GM23338 (cell line): Measurements from ENCODE around the gene TCP10L. TPM values are rescaled to one million over a fixed set of nuclear protein-coding genes. Genes with fewer than 3 reads are reported as not detected.

Experiments
- ATAC-seq: fragments of 200-7000 bp; cut with Tn5 transposase; 3 replicates; pipeline ENCODE4 v1.9.1; 2020
- DNase-seq: peaks from one replicate; pipeline ENCODE4 v3.0.0-alpha.2; 2015; ENCODE audit warnings: low spot score
- H2AFZ ChIP-seq: fragments of 200-600 bp; sonication (generic); 2 replicates; pipeline ENCODE4 v1.8.0; 2016; ENCODE audit warnings: antibody characterized with exemption, mild to moderate bottlenecking, moderate library complexity
- H3F3A ChIP-seq: fragments of 200-600 bp; sonication (generic); replicated peaks from 2 replicates; pipeline ENCODE4 v1.8.0; 2017; ENCODE audit warnings: antibody characterized with exemption, mixed run types, low read depth
- H3K27ac ChIP-seq: fragments of 200-600 bp; sonication (generic); 2 replicates; pipeline ENCODE4 v1.6.1; 2016; ENCODE audit warnings: low read depth
- H3K27me3 ChIP-seq: fragments of 200-600 bp; sonication (generic); 2 replicates; pipeline ENCODE4 v1.8.0; 2016; ENCODE audit warnings: mild to moderate bottlenecking, mixed run types, moderate library complexity; ENCODE audit not compliant: insufficient read depth
- H3K36me3 ChIP-seq: fragments of 200-600 bp; sonication (generic); 2 replicates; pipeline ENCODE4 v1.8.0; 2016; ENCODE audit warnings: mild to moderate bottlenecking; ENCODE audit not compliant: insufficient read depth
- H3K4me1 ChIP-seq: fragments of 200-600 bp; sonication (generic); 2 replicates; pipeline ENCODE4 v1.8.0; 2016; ENCODE audit warnings: mild to moderate bottlenecking, moderate library complexity; ENCODE audit not compliant: insufficient read depth
- H3K4me2 ChIP-seq: fragments of 200-600 bp; sonication (generic); 2 replicates; pipeline ENCODE4 v1.7.1; 2017; ENCODE audit warnings: mixed run types
- H3K4me3 ChIP-seq: fragments of 200-600 bp; sonication (generic); 2 replicates; pipeline ENCODE4 v1.6.1; 2016; ENCODE audit warnings: mixed run types
- H3K79me2 ChIP-seq: fragments of 200-600 bp; sonication (generic); replicated peaks from 2 replicates; pipeline ENCODE4 v1.8.0; 2017; ENCODE audit warnings: mild to moderate bottlenecking; ENCODE audit not compliant: insufficient read depth
- H3K9me2 ChIP-seq: fragments of 200-600 bp; sonication (generic); 2 replicates; pipeline ENCODE4 v1.8.0; 2017; ENCODE audit not compliant: insufficient read depth
- H4K20me1 ChIP-seq: fragments of 200-600 bp; sonication (generic); replicated peaks from 2 replicates; pipeline ENCODE4 v1.8.0; 2017; ENCODE audit warnings: mild to moderate bottlenecking; ENCODE audit not compliant: insufficient read depth
- H3K27ac Mint-ChIP-seq: 2 replicates; pipeline ENCODE4 v1.8.0; 2020; ENCODE audit warnings: inconsistent platforms, mild to moderate bottlenecking, moderate library complexity, mixed read lengths
- H3K27me3 Mint-ChIP-seq: 3 replicates; pipeline ENCODE4 v1.8.0; 2022; ENCODE audit warnings: low read depth, mild to moderate bottlenecking, moderate library complexity, mixed read lengths, inconsistent platforms; ENCODE audit not compliant: insufficient read depth, poor library complexity
- H3K36me3 Mint-ChIP-seq: 3 replicates; pipeline ENCODE4 v1.8.0; 2021; ENCODE audit warnings: low read depth, mild to moderate bottlenecking, inconsistent platforms, moderate library complexity, mixed read lengths
- H3K4me1 Mint-ChIP-seq: 3 replicates; pipeline ENCODE4 v1.8.0; 2020; ENCODE audit warnings: mild to moderate bottlenecking, inconsistent platforms, mixed read lengths
- H3K4me3 Mint-ChIP-seq: 3 replicates; pipeline ENCODE4 v1.8.0; 2021; ENCODE audit warnings: moderate library complexity, mild to moderate bottlenecking, inconsistent platforms, mixed read lengths
- H3K9me3 Mint-ChIP-seq: 3 replicates; pipeline ENCODE4 v1.8.0; 2020; ENCODE audit warnings: moderate library complexity, mild to moderate bottlenecking, inconsistent platforms, mixed read lengths
- CREB1 ChIP-seq: fragments of 250-450 bp; sonication (Bioruptor Pico); IDR thresholded peaks from 2 replicates; pipeline ENCODE4 v1.5.0; 2020; ENCODE audit warnings: low read depth, mild to moderate bottlenecking, moderate library complexity
- ETS1 ChIP-seq: IDR thresholded peaks from 2 replicates; pipeline ENCODE4 v1.6.1; 2016; ENCODE audit warnings: antibody characterized with exemption
- STAT1 ChIP-seq: IDR thresholded peaks from one replicate; pipeline ENCODE4 v1.6.1; 2016; ENCODE audit warnings: antibody characterized with exemption; ENCODE audit not compliant: unreplicated experiment
- polyA plus RNA-seq: library from polyadenylated mRNA; unstranded; fragments of >200 nt; fragmentation: Nextera tagmentation; extraction: Ambion mirVana; gene quantifications from 2 replicates; pipeline ENCODE4 v1.2.1, GENCODE V29; 2016
- total RNA-seq: library from RNA; depleted of rRNA; stranded (reverse); fragments of >200 nt; shearing (Covaris generic); gene quantifications from 2 replicates; pipeline ENCODE4 v1.2.3, GENCODE V29; 2014
- TF ChIP-seq, protein P1 (sequence below): fragments of 250-450 bp; sonication (Bioruptor Pico); IDR thresholded peaks from 2 replicates; pipeline ENCODE4 v1.5.0; 2020; ENCODE audit warnings: mild to moderate bottlenecking, moderate library complexity

The TCP10L gene
- total and polyA plus RNA-seq, 2 experiments from 2014 or later, result 0.10 to 0.65 TPM

GRCh38 chr21:32604464-32604863 lies 19.1 kb upstream of the TCP10L start:
- Histone ChIP-seq H3K79me2 (peaks cover 9% of the 10 kb centered on the region), H3K4me2 (peak overlapping the region; percentile 66), H3K4me3 (no peak overlapping the region), H3F3A (peaks cover 36% of the 10 kb centered on the region), H3K27ac (peak overlapping the region; percentile 95), H3K27me3 (no peaks in the 10 kb centered on the region), H3K4me1 (peaks cover 46% of the 10 kb centered on the region), H4K20me1 (peaks cover 14% of the 10 kb centered on the region), H3K36me3 (peaks cover 46% of the 10 kb centered on the region), H3K9me2 (no peaks in the 10 kb centered on the region), H2AFZ (no peak overlapping the region)
- Mint-ChIP-seq H3K27ac (peak overlapping the region; percentile 96), H3K9me3 (no peaks in the 10 kb centered on the region), H3K36me3 (peaks cover 89% of the 10 kb centered on the region), H3K4me1 (peaks cover 63% of the 10 kb centered on the region), H3K27me3 (peaks cover 12% of the 10 kb centered on the region), H3K4me3 (peak overlapping the region; percentile 38)
- DNase-seq (peak; percentile 87), ATAC-seq (peak; percentile 85)
- no peak for TF ChIP-seq CREB1 (CRISPR knock-in tag)
- TF ChIP-seq, protein P1, sequence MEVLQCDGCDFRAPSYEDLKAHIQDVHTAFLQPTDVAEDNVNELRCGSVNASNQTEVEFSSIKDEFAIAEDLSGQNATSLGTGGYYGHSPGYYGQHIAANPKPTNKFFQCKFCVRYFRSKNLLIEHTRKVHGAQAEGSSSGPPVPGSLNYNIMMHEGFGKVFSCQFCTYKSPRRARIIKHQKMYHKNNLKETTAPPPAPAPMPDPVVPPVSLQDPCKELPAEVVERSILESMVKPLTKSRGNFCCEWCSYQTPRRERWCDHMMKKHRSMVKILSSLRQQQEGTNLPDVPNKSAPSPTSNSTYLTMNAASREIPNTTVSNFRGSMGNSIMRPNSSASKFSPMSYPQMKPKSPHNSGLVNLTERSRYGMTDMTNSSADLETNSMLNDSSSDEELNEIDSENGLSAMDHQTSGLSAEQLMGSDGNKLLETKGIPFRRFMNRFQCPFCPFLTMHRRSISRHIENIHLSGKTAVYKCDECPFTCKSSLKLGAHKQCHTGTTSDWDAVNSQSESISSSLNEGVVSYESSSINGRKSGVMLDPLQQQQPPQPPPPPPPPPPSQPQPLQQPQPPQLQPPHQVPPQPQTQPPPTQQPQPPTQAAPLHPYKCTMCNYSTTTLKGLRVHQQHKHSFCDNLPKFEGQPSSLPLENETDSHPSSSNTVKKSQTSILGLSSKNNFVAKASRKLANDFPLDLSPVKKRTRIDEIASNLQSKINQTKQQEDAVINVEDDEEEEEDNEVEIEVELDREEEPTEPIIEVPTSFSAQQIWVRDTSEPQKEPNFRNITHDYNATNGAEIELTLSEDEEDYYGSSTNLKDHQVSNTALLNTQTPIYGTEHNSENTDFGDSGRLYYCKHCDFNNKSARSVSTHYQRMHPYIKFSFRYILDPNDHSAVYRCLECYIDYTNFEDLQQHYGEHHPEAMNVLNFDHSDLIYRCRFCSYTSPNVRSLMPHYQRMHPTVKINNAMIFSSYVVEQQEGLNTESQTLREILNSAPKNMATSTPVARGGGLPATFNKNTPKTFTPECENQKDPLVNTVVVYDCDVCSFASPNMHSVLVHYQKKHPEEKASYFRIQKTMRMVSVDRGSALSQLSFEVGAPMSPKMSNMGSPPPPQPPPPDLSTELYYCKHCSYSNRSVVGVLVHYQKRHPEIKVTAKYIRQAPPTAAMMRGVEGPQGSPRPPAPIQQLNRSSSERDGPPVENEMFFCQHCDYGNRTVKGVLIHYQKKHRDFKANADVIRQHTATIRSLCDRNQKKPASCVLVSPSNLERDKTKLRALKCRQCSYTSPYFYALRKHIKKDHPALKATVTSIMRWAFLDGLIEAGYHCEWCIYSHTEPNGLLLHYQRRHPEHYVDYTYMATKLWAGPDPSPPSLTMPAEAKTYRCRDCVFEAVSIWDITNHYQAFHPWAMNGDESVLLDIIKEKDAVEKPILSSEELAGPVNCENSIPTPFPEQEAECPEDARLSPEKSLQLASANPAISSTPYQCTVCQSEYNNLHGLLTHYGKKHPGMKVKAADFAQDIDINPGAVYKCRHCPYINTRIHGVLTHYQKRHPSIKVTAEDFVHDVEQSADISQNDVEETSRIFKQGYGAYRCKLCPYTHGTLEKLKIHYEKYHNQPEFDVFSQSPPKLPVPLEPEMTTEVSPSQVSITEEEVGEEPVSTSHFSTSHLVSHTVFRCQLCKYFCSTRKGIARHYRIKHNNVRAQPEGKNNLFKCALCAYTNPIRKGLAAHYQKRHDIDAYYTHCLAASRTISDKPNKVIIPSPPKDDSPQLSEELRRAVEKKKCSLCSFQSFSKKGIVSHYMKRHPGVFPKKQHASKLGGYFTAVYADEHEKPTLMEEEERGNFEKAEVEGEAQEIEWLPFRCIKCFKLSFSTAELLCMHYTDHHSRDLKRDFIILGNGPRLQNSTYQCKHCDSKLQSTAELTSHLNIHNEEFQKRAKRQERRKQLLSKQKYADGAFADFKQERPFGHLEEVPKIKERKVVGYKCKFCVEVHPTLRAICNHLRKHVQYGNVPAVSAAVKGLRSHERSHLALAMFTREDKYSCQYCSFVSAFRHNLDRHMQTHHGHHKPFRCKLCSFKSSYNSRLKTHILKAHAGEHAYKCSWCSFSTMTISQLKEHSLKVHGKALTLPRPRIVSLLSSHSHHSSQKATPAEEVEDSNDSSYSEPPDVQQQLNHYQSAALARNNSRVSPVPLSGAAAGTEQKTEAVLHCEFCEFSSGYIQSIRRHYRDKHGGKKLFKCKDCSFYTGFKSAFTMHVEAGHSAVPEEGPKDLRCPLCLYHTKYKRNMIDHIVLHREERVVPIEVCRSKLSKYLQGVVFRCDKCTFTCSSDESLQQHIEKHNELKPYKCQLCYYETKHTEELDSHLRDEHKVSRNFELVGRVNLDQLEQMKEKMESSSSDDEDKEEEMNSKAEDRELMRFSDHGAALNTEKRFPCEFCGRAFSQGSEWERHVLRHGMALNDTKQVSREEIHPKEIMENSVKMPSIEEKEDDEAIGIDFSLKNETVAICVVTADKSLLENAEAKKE (CRISPR knock-in tag), result peak; percentile 69

DNA sequence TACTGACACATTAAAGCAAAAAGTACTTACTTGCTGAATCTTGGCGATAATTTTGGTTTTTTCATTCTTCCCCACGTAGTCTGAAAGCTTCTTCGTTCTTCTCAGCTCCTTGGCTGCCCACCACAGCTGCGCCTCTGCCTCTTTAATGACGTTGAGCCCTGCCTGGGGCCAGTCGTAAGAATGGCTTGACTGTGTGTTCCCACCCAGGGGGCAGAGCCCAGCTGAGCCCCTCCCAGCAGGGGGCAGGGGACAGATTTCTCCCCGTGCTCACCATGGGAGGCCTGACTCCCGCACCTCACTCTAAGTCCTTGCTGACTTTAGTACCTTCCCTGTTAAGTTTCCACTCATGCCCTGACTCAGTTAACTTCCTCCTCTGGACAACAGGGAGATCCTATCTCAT lies 17.8 kb upstream of the TCP10L start:
- Mint-ChIP-seq H3K27me3 (peaks cover 13% of the 10 kb centered on the region), H3K4me1 (peaks cover 68% of the 10 kb centered on the region), H3K36me3 (peaks cover 93% of the 10 kb centered on the region), H3K9me3 (no peaks in the 10 kb centered on the region), H3K27ac (peak overlapping the region; percentile 88), H3K4me3 (peak overlapping the region; percentile 56)
- Histone ChIP-seq H3K4me2 (peak overlapping the region; percentile 63), H3K36me3 (peaks cover 37% of the 10 kb centered on the region), H2AFZ (no peak overlapping the region), H3K27ac (peak overlapping the region; percentile 85), H4K20me1 (peaks cover 13% of the 10 kb centered on the region), H3K4me1 (peaks cover 46% of the 10 kb centered on the region), H3K79me2 (no peaks in the 10 kb centered on the region; the same call in none of the 2 replicates), H3K4me3 (no peak overlapping the region), H3K9me2 (no peaks in the 10 kb centered on the region), H3K27me3 (no peaks in the 10 kb centered on the region), H3F3A (peaks cover 36% of the 10 kb centered on the region)
- no peak for TF ChIP-seq ETS1
- no peak for TF ChIP-seq STAT1
- no peak for TF ChIP-seq CREB1 (CRISPR knock-in tag)
- DNase-seq (no peak), ATAC-seq (no peak)
